AG04449 (cell line): Measurements from ENCODE around the gene LDAH.

ENCODE experiments used
- CTCF ChIA-PET: fragments of 350-600 bp; formaldehyde crosslinking; extraction: SDS; loops from one replicate; lab custom pipeline; 2021; ENCODE audit warnings: antibody characterized with exemption; lab: Yijun Ruan, JAX
- POLR2A ChIA-PET: fragments of 400-600, 350-600 bp; formaldehyde crosslinking; extraction: SDS; loops from one replicate; lab custom pipeline; 2020; ENCODE audit warnings: antibody characterized with exemption, inconsistent platforms; lab: Yijun Ruan, JAX
- DNase-seq: peaks from one replicate; pipeline ENCODE4 v3.0.0-alpha.2; 2010; ENCODE audit warnings: low read depth, low spot score
- H3K4me3 ChIP-seq: 2 replicates; pipeline ENCODE4 v1.5.1; 2011; ENCODE audit warnings: low read depth, mild to moderate bottlenecking, control low read depth, low read length
- CTCF ChIP-seq: IDR thresholded peaks from one replicate; pipeline ENCODE4 v1.5.1; 2011; ENCODE audit warnings: mild to moderate bottlenecking, moderate library complexity, low read length, control low read depth, inconsistent platforms; ENCODE audit not compliant: insufficient read depth; ENCODE audit errors: missing control alignments

LDAH gene

GRCh38 chr2:20766798-20767644, 55.9 kb downstream of the LDAH start:
- no peak for TF ChIP-seq CTCF
- ChIA-PET CTCF (no interaction called here), POLR2A (no interaction called here)
- H3K4me3 ChIP-seq: no peak overlapping the region
- DNase-seq: no peak

- ChIA-PET CTCF (no interaction called here), POLR2A (no interaction called here)
- no peak overlapping the region for H3K4me3 ChIP-seq
- TF ChIP-seq CTCF: no peak
- DNase-seq: no peak
Observed at GRCh38 chr2:20766213-20766612, 56.7 kb downstream of the LDAH start.

GRCh38 chr2:20762945-20763683, 59.8 kb downstream of the LDAH start:
- no peak for TF ChIP-seq CTCF
- DNase-seq: no peak
- no peak overlapping the region for H3K4me3 ChIP-seq
- ChIA-PET CTCF (interaction anchor here (1.1 to 1.4 kb wide), 3 partner anchors 18 to 102 kb away, joined by 3 to 4 read pairs (median 3); no protein-coding TSS in a partner anchor), POLR2A (no interaction called here)

GRCh38 chr2:20759487-20759886, 63.4 kb downstream of the LDAH start:
- no peak for DNase-seq
- ChIA-PET POLR2A (no interaction called here), CTCF (interaction anchor here (1.1 to 3.7 kb wide), 3 partner anchors 21 to 109 kb away, joined by 3 to 20 read pairs (median 6); partner anchors contain the start of gene HS1BP3)
- TF ChIP-seq CTCF: no peak
- H3K4me3 ChIP-seq: no peak overlapping the region

GRCh38 chr2:20758997-20759396, 63.9 kb downstream of the LDAH start:
- H3K4me3 ChIP-seq: no peak overlapping the region
- no peak for TF ChIP-seq CTCF
- ChIA-PET CTCF (interaction anchor here (0.9 to 3.7 kb wide), 4 partner anchors 22 to 108 kb away, joined by 3 to 20 read pairs (median 4); partner anchors contain the start of gene HS1BP3), POLR2A (no interaction called here)
- DNase-seq: no peak

- POLR2A ChIA-PET: no interaction called here
- no peak for DNase-seq
- no peak for TF ChIP-seq CTCF
- no peak overlapping the region for H3K4me3 ChIP-seq
- CTCF ChIA-PET: interaction anchor here (0.8 to 3.7 kb wide), 5 partner anchors 24 to 206 kb away, joined by 3 to 20 read pairs (median 4); no protein-coding TSS in a partner anchor
Observed at GRCh38 chr2:20757405-20758090, 65.4 kb downstream of the LDAH start.
